CD4-positive, alpha-beta T cell treated with Interleukin-6 for 4 hours (primary cell): ENCODE data around the gene HSD11B1L.
"Not testable (repeated sequence)": the region's sequence is repeated elsewhere in the genome, so short reads cannot be mapped to it uniquely, and the experiment has no call there.

ENCODE experiments used
- DNase-seq: peaks from one replicate; pipeline ENCODE4 v3.0.0-alpha.2; 2020; ENCODE audit warnings: mixed read lengths

Gene HSD11B1L

DNA sequence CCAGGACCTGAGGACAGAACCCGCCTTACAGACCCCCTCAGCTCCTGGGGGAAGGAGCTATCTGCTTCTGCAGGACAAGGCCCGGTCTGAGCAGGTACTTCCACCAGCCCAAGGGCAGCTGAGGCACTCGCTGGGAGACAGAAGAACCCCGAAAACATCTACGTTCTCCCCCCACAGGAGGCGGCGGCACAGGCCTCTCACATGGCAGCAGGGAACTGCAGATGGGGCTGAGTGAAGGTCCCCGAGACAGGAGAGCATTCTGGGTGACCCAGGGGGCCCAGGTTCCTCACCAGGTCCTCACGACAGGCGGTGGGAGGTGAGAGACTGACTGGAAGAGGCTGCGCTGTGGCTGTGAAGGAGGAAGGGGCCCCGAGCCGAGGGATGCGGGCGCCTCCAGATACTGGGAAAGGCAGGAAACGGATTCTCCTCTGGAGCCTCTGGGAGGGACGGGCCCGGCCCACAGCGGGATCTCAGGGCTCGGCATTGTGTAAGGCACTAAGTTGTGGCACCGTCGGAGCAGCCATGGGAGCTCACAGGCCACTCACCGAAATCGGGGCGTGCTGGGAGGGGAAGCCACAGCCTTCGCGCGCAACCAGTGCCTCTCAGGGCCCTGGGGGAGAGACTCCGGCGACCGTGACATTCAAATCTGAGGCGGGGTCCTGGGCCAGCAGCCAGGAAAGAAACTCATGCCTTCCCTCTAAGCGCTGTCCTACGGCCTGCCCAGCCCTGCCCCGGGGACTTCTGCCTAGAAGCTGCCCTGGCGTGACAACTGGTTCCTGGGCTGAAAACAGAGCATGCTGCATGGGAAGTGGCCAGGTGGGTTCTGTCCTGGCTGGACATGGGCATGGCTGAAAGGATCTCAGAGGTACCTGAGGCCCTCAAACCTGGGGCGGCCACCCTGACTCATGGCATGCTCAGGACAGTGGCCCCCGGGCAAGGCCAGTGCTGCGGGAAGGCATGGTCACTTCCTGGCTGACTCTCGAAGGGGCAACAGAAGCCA lies 23.3 kb downstream of the HSD11B1L start:
- DNase-seq = no peak

DNA sequence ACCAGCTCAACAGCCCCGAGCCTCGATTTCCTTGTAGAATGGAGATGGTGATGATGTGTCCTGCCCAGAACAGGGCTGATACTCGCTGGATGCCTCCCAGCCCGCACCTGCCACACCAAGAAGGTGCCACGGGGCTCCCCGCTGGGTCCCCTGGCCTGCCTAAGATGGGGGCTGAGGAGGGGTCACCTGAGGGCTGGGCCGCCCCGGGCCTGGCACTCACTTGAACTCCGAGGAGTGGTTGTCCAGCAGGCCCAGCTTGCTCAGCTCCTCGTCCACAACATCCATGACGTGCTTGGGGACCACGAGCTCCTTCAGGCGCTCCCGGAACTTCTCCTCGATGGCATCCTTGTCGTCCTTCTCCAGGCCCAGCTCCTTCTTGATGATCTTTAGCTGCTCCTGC lies 24.7 kb downstream of the HSD11B1L start:
- no peak for DNase-seq

DNA sequence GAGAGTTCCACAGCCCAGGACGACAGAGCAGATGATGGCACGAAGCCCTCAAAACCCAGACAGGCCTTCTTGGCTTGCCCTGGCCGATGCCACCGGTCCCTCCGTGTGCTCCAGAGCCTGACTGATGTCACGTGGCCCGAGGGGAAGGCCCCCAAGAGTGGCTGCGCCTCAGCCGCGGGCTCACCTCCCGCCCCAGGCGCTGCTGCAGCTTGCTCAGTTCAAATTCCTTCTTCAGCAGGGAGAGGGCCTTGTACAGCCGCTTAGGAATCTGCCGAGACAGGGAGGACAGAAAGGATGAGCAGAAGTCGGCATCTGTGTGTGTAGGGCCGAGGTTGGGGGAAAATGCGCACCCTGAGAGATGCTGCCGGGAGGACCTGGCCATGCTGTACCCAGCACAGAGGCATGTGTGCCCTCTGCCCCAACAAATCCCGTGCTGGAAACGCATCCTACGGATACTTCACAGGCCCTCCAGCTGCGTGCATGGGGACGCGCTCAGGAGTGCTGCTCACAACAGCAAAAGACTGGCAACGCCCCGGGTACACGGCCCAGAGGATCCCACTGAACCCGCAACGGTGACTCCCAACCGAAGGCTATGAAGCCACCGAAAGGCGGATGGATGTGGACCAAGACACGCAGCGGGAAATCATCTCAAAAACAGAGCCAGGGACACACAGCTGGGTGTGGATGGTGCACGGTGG lies 26.2 kb downstream of the HSD11B1L start:
- DNase-seq = no peak

DNA sequence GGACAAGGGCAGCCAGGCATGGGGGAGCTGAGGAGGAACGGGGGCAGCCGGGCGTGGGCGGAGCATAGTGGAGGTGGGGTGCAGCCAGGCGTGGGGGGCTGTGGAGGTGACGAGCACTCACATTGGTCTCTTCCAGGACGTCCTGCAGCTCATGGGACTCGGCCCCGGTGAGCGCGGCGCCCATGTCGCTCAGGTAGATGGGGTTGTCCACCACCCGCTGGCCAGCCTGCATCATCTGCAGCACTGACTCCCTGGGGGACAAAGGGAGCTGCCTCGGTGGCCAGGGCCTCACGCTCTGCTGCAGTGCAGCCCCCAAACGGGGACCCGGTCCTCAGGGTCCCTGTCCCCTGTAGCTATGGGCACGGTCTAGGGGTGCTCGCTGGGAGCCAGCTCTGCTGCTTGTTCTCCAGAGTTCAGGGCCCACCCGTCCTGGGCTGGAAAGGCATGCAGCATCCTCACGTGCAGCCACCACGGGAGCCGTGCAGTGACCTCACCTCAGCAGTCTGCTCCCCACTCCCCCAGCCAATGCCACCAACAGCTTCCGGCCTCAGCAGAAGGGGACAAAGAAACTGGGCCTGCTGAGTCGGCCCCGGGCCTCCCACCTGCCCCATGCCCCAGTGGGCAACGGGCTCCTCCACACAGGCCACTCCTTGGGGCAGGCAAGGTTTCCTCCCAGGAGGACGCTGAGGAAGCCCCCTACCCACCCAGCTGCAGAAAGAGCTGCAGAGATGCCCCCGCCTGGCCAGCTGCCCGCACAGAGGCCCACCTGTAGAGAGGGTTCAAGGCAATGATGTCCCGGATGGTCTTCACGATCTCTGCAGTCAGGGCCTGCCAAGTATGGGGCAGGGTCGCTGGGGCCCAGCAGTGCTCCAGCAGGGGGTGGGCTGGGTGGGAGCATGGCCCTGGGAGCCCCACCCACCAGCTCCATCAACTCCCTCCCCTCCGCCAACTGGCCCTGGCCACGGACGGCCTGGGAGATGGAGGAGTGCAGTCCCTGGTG lies 27.0 kb downstream of the HSD11B1L start:
- no peak for DNase-seq

DNA sequence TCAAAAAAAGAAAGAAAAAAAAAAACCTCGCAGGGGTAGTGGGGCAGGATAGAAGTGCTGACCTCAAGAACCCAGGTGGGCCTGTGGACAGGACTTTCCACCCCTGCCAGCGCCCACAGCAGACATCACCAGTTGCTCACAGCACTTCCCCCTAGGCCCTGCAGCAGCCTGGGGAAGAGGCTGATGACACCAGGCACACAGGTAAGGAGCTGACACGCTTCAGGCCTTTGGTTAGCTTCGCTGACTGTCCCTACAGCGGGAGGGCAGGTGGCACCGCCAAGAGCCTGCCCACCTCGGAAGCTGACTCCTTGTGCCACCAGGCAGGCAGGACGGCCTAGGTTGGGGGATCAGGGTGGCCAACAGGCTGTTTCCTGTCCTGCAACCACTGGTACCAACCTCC lies 30.2 kb downstream of the HSD11B1L start:
- no peak for DNase-seq

DNA sequence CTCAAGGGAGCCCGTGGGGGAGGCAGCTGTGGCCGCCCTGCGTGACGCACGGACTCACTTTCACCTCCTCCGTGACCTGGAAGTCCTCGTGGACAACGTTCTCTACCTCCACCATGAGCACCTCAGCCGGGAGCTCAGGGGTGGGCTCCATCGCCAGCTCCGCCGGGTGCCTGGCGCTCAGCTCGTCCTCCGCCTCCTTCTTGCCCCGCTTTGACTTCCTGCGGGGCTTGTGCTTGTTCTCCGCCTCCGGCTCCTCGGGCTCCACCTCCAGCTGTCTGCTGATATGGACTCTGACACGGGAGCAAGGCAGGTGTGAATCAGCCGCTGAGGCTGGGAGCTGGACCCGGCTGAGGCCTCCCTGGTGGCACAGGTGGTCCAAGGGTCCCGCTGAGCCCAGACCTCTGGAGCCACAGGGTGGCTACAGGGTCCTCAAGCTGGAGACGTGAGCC lies 30.9 kb downstream of the HSD11B1L start:
- no peak for DNase-seq

DNA sequence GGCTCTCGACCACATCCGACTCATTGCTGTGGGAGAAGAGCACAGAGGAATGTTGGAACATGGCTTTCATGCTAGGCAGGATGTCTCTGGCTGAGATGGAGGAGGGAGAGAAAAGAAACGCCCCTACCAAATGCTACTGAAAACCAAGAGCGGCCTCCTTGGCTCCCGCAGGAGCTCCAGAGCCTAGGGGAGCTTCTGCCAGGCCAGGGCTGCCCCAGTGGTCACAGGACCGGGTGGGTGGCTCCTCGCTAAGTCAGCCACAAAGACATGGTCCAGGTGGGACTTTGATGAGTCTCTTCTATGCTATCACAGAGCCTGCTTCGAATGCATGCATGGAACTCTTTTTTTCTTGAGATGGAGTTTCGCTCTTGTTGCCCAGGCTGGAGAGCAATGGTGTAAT lies 32.4 kb downstream of the HSD11B1L start:
- DNase-seq = no peak

DNA sequence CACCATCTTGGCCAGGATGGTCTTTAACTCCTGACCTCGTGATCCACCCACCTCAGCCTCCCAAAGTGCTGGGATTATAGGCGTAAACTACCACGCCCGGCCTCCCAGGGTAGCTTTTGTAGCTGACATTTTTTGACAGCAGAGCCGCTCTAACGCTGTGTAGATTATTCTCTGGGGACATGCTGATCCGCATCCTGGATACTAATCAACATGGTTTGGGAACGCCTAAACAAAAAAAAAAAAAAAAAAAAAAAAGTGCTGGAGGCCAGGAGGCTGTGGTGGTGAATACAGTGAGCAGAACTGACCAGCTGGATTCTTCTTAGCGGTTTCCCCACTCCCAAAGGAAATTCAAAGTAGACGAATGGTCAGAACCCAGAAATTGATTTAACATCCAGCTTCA lies 34.0 kb downstream of the HSD11B1L start:
- no peak for DNase-seq

DNA sequence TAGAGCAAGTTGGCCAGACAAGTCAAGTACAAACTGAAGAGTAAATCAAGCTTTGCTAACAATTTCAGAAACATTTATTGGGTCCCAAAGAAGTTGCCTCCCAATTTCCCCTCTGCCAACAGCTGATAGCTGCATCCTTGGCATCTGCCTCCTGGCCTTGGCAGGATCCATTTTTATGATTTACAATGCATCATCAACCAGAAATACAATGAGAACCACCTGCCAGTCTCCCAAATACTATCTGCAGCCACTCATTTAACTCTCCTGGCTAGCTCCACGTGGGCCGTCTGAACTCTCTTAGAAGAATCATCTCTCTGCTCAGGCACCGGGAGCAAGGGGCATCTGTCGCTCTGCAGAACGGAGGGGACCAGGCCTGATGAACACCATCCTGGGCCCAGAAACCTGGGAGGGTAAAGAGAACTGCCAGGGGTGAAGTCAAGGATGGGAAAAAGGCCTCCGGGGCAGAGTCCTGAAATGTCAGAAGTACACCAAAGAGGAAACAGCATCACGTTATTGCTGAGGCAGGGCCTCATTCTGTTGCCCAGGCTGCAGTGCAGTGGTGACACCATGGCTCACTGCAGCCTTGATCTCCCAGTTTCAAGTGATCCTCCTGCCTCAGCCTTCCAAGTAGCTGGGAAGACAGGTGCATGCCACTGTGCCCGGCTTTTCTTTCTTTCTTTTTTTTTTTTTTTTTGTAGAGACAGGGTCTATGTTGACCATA lies 36.5 kb downstream of the HSD11B1L start:
- DNase-seq = no peak

DNA sequence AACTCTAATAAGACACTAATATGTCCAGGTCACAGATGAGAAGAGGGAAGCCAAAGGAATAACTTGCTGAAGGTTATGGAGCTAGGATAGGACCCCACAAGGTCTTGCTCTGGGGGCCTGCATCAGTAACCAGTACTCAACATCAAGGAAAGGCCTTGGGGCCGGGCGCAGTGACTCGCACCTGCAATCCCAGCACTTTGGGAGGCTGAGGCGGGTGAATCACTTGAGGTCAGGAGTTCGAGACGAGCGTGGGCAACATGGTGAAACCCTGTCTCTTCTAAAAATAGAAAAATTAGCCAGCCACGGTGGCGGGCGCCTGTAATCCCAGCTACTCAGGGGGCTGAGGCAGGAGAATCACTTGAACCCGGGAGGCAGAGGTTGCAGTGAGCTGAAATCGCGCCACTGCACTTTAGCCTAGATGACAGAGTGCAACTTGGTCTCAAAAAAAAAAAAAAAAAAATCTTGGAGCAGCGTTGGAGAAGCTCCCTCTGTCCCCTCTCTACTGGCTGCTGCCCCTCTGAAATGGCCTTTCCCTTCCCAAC lies 37.3 kb downstream of the HSD11B1L start:
- no peak for DNase-seq

DNA sequence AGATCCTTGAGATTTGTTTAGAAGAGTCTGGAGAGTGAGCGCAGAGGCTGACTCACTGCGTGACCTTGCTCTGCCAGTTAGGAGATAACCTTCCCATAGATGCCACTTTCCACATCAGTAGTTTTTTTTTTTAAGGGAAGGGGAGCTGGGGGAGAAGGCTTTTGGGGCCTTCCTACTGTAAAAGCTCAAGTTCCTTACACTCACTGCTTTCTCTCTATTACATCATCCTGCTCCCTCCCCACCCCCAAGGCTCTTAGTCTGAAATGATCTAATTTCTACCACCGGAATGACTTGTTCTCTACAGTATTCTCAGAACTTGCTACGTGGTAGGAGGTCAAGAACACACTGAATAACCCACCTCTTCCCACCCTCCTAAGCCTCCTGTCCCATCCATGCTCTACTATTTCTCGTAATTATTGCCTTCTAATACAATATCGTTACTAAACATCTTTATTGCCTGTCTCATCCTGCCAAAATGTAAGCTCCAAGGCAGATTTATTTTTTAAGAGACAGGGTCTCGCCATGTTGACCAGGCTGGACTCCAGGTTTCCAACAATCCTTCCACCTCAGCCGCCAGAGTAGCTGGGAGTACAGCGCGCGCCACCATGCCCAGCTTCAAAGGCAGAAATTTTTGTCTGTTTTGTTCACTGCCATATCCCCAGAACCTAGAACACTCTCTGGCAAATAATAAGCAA lies 37.9 kb downstream of the HSD11B1L start:
- DNase-seq = no peak

DNA sequence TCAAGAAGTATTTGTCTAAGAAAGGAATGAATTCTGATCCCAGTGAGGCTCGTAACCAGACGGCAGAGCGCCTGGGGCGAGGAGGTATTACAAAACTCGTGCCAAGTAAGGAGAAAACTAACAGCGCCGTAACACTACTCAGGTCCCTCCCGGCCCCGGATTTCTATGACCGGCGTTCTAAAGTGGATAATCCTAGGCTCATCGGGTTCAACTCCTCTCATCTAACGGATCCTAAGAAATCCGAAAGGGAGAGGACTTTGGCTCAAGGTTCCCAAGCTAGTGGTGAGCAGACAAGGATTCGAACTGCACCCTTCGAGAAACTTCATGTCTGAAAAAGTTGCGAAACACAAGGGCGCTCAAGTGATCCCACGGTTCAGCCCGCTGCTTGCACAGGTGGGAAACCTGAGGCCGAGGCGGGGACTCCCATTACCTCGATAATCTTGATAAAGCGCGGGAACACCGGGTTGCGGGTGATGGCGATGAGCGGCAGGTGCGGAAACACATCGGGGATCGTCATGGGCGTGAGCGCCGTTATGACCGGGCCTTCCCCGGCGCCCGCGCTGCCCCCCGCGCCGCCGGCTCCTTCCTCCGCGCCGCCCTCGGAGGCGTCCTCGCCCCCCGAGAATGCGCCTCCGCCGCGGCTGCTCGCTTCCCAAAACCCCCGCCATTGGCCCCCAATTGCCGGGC lies 38.6 kb downstream of the HSD11B1L start:
- peak; percentile 17 for DNase-seq

DNA sequence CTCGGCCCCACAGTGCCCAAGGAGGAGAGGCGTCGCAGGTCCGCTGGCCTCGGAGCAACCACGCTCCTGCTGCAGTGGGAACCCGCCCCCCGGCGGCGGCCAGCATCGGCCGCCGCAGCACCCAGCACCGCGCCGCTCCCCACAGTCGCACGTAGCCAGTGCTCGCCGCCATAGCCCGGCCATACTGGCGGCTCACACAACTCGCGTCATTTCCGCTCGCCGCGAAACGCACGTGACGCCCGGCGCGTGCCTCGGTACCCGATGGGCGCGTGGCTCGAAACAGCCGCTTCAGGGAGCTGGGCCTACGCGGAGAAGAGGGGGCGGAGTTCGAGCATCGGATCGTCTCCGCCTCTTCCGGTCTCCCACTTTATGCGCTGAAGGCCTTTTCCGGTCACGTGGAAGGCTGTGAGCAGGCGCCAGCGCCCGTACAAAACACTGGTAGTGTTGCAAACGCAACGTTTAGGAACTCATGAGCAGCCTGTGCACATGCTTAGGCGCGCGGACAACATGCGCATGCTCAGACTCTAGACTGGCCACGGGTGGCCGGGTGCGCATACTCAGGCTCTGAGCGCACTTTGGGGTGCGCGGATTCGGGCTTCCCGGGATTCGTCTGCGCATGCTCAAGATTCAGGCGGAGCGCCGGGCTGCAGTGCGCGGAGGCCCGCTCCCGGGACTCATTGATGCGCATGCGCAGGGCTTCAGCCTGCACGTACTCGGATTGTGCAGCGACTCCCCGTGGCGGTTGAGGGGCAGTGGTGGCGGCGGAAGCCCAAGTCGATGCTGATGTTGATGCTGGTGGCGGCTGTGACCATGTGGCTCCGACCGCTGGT lies 39.3 kb downstream of the HSD11B1L start, which contains the start of the genes CATSPERD and LONP1:
Gene CATSPERD, plus strand, starts transcription at position 677 of the 830 bp plus-strand sequence. Its CDS starts 101 bp downstream, at position 778.
Gene LONP1, minus strand, starts transcription at position 186 of the 830 bp plus-strand sequence. Its CDS starts 14 bp downstream, at position 172.
- DNase-seq = peak; percentile 98

DNA sequence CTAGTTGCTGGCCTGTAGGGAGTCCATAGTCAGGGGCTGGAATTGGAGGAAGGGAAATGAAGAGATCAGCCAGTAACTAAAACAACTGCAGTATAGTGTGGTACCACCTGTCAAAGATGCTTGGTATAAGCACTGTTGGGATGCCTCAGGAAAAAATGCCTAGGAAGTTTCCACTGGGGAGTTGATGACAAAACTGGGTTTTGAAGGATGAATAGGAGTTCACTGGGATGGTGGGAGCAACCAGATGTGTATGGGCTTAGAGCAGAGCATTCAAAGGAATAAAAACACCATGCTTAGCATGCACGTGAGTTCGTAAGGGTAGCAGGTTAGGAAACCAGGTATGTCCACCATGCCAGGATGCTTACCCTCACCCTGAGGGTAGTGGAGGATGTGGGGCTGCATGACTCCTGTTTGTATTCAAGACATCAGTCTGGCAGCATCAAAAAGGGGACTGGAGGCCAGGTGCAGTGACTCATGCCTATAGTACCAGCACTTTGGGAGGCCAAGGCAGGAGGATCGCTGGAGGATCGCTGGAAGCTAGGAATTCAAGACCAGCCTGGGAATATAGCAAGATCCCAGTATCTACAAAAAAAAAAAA lies 46.7 kb downstream of the HSD11B1L start:
- no peak for DNase-seq

DNA sequence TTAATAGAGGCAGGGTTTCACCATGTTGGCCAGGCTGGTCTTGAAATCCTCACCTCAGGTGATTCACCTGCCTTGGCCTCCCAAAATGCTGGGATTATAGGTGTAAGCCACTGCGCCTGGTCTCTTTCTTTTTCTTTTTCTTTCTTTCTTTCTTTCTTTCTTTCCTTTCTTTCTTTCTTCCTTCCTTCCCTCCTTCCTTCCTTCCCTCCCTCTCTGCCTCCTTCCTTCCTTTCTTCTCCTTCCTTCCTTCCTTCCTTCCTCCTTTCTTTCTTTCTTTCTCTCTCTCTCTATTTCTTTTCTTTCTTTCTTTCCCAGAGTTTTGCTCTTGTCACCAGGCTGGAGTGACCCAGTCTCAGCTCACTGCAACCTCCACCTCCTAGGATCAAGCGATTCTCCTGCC lies 52.3 kb downstream of the HSD11B1L start:
- DNase-seq = not testable (repeated sequence)
